HG03045 (cell line): ENCODE data around the gene FSTL4.

Experiments
- ATAC-seq: cut with Tn5 transposase; IDR thresholded peaks from one replicate; pipeline ENCODE4 v1.9.1; 2021; ENCODE audit warnings: mild to moderate bottlenecking, moderate library complexity; ENCODE audit not compliant: unreplicated experiment

Gene FSTL4

GRCh38 chr5:133612249-133612860 is at the start of gene FSTL4:
Gene FSTL4, minus strand, starts transcription at chr5:133612541.
- ATAC-seq, result no peak

GRCh38 chr5:133661389-133661788 is 49.0 kb upstream of the FSTL4 start:
- no peak for ATAC-seq

GRCh38 chr5:133658327-133658726 is 46.0 kb upstream of the FSTL4 start:
- ATAC-seq, result no peak

GRCh38 chr5:133657036-133657435 is 44.7 kb upstream of the FSTL4 start:
- ATAC-seq, result no peak

- no peak for ATAC-seq
These were observed 43.6 kb upstream of the FSTL4 start for GRCh38 chr5:133655966-133656365.

- ATAC-seq, result no peak
These were observed 41.4 kb upstream of the FSTL4 start for GRCh38 chr5:133653760-133654049.

GRCh38 chr5:133652951-133653759 is 40.8 kb upstream of the FSTL4 start:
- no peak for ATAC-seq

- ATAC-seq, result no peak
These were observed 31.9 kb upstream of the FSTL4 start for GRCh38 chr5:133644000-133644865.

GRCh38 chr5:133643365-133643764 is 31.0 kb upstream of the FSTL4 start:
- ATAC-seq, result no peak

- ATAC-seq, result no peak
These were observed 29.9 kb upstream of the FSTL4 start for GRCh38 chr5:133642153-133642722.

- no peak for ATAC-seq
These were observed 29.3 kb upstream of the FSTL4 start for GRCh38 chr5:133641683-133642082.

- ATAC-seq, result no peak
These were observed 27.6 kb upstream of the FSTL4 start for GRCh38 chr5:133639850-133640528.

- ATAC-seq, result no peak
These were observed 26.1 kb upstream of the FSTL4 start for GRCh38 chr5:133638436-133638835.

GRCh38 chr5:133637206-133637605 is 24.9 kb upstream of the FSTL4 start:
- no peak for ATAC-seq

- ATAC-seq, result no peak
These were observed 22.7 kb upstream of the FSTL4 start for GRCh38 chr5:133635051-133635450.

GRCh38 chr5:133627180-133627579 is 14.8 kb upstream of the FSTL4 start:
- ATAC-seq, result no peak

GRCh38 chr5:133624316-133624715 is 12.0 kb upstream of the FSTL4 start:
- no peak for ATAC-seq

GRCh38 chr5:133618141-133618540 is 5.8 kb upstream of the FSTL4 start:
- ATAC-seq, result no peak

GRCh38 chr5:133613743-133614142 is 1.4 kb upstream of the FSTL4 start:
- ATAC-seq, result no peak

- no peak for ATAC-seq
These were observed 843 bp upstream of the FSTL4 start for GRCh38 chr5:133613184-133613583.
